BJ (cell line): ENCODE measurements around the gene EXD3. TPM values are rescaled to one million over a fixed set of nuclear protein-coding genes. Genes with fewer than 3 reads are reported as not detected.

Experiments used
- CTCF ChIA-PET: fragments of 350-600 bp; formaldehyde crosslinking; extraction: SDS; loops from one replicate; lab custom pipeline; 2021; ENCODE audit warnings: antibody characterized with exemption, inconsistent platforms; lab: Yijun Ruan, JAX
- POLR2A ChIA-PET: fragments of 300-600 bp; sonication (Branson Sonifier 250); formaldehyde crosslinking; extraction: SDS; loops from one replicate; lab custom pipeline; 2021; ENCODE audit warnings: antibody characterized with exemption; lab: Charles Lee
- DNase-seq: peaks from one replicate; pipeline ENCODE4 v3.0.0-alpha.2; 2011; ENCODE audit warnings: low read depth
- H3K27me3 ChIP-seq: 2 replicates; pipeline ENCODE4 v1.6.0; 2011; ENCODE audit warnings: low read length; ENCODE audit not compliant: control insufficient read depth, insufficient read depth
- H3K36me3 ChIP-seq: 2 replicates; pipeline ENCODE4 v1.5.1; 2011; ENCODE audit warnings: low read length; ENCODE audit not compliant: control insufficient read depth, insufficient read depth
- H3K4me3 ChIP-seq: 2 replicates; pipeline ENCODE4 v1.5.1; 2011; ENCODE audit warnings: low read depth, mild to moderate bottlenecking, control low read depth, low read length
- polyA plus RNA-seq: library from polyadenylated mRNA; depleted of rRNA; stranded (reverse); fragments of >200 nt; gene quantifications from 2 replicates; pipeline ENCODE4 v1.2.3, GENCODE V29; 2011
- TF ChIP-seq, protein P1 (sequence below): IDR thresholded peaks from 2 replicates; pipeline ENCODE4 v1.5.1; 2011; ENCODE audit warnings: low read depth, mild to moderate bottlenecking, control low read depth, inconsistent platforms, low read length, moderate library complexity; ENCODE audit not compliant: insufficient read depth

EXD3 gene
- polyA plus RNA-seq, 1 experiment, result 5.4 TPM

DNA sequence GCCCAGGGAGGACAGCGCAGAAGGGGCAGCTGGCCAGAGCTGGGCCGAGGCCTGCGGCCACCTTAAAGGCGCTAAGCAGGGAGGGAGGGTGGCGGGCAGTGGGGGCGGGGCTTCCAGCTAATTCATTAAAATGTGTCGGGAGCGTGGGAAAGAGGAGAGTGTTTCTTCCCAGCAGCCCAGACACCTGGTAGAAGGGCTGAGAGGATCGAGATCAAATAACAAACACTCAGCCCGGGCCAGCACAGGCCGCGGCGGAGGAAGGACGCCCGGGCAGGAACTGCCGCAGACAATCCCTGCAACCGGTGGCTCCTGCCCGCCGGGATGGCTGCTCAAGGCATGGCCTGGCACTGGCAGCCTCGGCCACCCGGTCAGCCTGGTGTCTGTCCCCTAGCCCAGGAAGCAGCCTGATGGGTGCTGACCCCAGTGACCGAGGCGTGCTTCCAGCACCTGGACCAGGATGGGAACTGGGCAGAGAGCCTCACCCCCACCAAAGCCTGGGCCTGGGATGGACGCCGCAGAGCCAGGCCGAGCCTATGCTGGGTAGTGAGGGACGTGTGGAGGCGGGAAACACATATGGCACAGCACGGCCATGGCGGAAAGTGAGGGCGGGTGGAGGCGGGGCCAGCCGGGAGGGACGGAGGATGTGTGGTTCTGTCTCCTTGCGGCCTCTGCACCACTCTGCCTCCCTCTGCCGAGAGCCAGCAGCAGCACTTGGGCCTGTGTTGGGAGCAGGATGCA is 117.7 kb downstream of the EXD3 start:
- POLR2A ChIA-PET, result no interaction called here
- H3K36me3 ChIP-seq, result no peaks in the 10 kb centered on the region
- no peaks in the 10 kb centered on the region for H3K27me3 ChIP-seq
- TF ChIP-seq, protein P1, sequence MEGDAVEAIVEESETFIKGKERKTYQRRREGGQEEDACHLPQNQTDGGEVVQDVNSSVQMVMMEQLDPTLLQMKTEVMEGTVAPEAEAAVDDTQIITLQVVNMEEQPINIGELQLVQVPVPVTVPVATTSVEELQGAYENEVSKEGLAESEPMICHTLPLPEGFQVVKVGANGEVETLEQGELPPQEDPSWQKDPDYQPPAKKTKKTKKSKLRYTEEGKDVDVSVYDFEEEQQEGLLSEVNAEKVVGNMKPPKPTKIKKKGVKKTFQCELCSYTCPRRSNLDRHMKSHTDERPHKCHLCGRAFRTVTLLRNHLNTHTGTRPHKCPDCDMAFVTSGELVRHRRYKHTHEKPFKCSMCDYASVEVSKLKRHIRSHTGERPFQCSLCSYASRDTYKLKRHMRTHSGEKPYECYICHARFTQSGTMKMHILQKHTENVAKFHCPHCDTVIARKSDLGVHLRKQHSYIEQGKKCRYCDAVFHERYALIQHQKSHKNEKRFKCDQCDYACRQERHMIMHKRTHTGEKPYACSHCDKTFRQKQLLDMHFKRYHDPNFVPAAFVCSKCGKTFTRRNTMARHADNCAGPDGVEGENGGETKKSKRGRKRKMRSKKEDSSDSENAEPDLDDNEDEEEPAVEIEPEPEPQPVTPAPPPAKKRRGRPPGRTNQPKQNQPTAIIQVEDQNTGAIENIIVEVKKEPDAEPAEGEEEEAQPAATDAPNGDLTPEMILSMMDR, result peak; percentile 24; the same call in 1 of the 2 replicates
- DNase-seq, result no peak
- CTCF ChIA-PET, result interaction anchor here (1.0 to 1.1 kb wide), 3 partner anchors 14 to 118 kb away, joined by 3 to 4 read pairs (median 3); partner anchors contain the start of genes EXD3 and NOXA1
- H3K4me3 ChIP-seq, result no peak overlapping the region

DNA sequence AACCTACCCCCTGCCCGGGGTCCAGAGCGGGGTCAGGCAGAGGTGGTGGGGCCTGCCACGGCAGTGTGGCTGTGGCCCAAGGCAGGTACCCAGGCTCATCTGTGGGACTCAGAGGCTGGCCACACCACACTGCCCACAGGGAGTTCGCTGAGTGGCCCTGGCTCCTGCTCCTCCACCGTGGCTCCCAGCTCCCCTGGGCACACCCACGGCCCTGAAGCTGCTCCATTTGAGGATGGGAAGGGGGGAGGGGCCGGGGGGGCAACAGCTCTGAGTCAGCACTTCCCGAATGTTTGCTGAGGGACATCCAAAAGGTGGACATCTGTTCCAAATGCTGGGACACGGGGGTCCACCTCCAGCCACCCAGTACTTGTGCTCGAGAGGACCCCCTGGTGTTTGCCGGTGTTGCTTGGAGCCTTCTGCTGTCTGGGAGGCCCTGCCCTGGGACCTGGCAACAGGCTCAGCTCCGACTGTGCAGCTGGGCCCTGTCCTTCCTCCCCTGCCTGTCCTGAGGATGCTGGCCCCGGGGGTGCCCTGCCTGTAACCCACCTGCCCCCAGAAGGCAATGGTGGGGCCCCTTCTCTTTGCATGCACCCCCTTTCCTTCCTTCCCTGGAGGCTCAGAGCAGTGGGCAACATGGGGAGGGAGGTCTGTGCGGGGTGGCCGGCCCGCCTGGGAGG is 118.4 kb downstream of the EXD3 start:
- POLR2A ChIA-PET, result no interaction called here
- Histone ChIP-seq H3K36me3 (no peaks in the 10 kb centered on the region), H3K4me3 (no peak overlapping the region), H3K27me3 (0 out of 2 replicates have a peak, but pooled peaks cover 2% of the 10 kb centered on the region)
- TF ChIP-seq, protein P1, result no peak
- no peak for DNase-seq
- CTCF ChIA-PET, result interaction anchor here (1.0 to 1.4 kb wide), 4 partner anchors 14 to 119 kb away, joined by 3 to 4 read pairs (median 4); partner anchors contain the start of genes EXD3 and NOXA1

DNA sequence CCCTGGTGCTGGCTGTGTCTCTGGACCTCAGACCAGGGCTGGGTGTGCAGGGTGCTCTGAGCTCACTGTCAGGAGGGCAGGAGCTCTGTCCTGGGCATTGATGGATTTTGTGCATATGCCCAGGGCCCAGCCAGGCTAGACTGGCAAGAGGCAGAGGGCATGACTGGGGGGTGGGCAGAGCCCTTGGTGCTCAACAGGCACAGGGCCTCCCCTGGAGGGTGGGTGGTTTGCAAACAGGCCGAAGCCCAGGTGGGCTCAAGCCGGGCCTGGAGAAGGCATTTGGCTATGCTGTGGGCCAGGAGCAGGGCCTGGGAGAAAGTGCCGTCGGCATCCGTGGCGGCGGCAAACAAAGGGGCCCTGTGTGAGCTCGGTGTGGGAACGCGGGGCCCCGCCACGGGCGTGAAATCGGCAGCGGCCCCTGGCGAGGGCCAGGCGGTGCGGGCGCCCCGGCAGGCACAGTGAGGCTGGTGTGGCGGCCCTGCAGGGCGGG is 119.0 kb downstream of the EXD3 start:
- TF ChIP-seq, protein P1, result no peak
- no peak for DNase-seq
- CTCF ChIA-PET, result interaction anchor here (0.9 to 1.4 kb wide), 5 partner anchors 14 to 119 kb away, joined by 3 to 4 read pairs (median 3); partner anchors contain the start of genes EXD3 and NOXA1
- Histone ChIP-seq H3K4me3 (no peak overlapping the region), H3K27me3 (peaks cover 7% of the 10 kb centered on the region), H3K36me3 (no peaks in the 10 kb centered on the region)
- POLR2A ChIA-PET, result no interaction called here

DNA sequence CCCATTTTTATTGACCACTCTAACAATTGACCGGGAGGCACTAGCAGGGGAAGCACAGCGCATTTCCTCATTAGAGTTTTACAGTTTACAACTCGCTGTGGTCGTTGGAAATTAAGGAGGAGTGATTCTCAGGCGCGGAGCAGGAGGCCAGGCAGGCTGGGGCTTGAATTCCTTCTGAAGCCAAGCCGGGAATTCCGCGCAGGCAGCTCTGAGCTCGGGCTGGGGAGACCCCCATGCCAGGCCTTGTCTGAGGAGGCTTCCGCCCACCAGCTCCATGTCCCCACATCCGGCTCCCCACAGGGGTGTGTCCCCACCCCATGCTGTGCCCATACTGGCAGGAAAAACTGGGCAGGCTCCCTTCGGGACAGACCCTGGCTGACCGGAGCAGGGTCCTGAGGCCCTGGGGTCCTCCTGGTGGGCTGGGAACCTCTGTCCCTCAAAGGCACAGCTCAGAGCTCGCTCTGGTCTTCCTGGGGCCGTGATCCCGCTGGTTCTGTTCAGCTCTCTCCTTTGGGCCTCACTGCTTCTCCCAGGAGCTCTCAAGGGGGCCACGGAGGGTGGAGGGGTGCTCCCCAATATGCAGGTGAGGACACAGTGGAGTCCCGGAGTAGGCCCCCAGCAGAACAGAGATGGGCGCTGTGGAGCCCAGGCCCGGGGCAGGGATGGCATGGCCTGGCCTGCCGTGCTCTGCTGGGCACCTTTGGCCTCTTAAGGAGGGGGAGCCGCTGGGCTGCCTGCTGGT is 119.6 kb downstream of the EXD3 start:
- DNase-seq, result no peak
- Histone ChIP-seq H3K4me3 (no peak overlapping the region), H3K27me3 (peaks cover 13% of the 10 kb centered on the region), H3K36me3 (no peaks in the 10 kb centered on the region)
- ChIA-PET CTCF (interaction anchor here (0.6 to 1.7 kb wide), 4 partner anchors 15 to 1445 kb away, joined by 3 to 9 read pairs (median 4); no protein-coding TSS in a partner anchor), POLR2A (no interaction called here)
- TF ChIP-seq, protein P1, result no peak
